Measurements from ENCODE around the gene PRSS12.

- TF ChIP-seq CTCF (conservative IDR thresholded peaks at IDR 0.05 in 1 of 2, IDR thresholded peaks at IDR 0.05 in 1 of 2; ENCODE audit: extremely low read depth in 1 of 2, insufficient read depth in 1 of 2, low read depth in 1 of 2, low read length in 2 of 2), result no peak
- TF ChIP-seq EZH2 (IDR thresholded peaks at IDR 0.05; ENCODE audit: borderline replicate concordance, low read length), result no peak
Observed at GRCh38 chr4:118276580-118276979, 76.2 kb downstream of the PRSS12 start.
